ENCODE measurements around the gene C1orf53. TPM values are rescaled to one million over a fixed set of nuclear protein-coding genes. Genes with fewer than 3 reads are reported as not detected.
"Not testable (repeated sequence)": the region's sequence is repeated elsewhere in the genome, so short reads cannot be mapped to it uniquely, and the experiment has no call there.

Gene C1orf53
- total RNA-seq: not detected
- not detected for polyA plus RNA-seq

DNA sequence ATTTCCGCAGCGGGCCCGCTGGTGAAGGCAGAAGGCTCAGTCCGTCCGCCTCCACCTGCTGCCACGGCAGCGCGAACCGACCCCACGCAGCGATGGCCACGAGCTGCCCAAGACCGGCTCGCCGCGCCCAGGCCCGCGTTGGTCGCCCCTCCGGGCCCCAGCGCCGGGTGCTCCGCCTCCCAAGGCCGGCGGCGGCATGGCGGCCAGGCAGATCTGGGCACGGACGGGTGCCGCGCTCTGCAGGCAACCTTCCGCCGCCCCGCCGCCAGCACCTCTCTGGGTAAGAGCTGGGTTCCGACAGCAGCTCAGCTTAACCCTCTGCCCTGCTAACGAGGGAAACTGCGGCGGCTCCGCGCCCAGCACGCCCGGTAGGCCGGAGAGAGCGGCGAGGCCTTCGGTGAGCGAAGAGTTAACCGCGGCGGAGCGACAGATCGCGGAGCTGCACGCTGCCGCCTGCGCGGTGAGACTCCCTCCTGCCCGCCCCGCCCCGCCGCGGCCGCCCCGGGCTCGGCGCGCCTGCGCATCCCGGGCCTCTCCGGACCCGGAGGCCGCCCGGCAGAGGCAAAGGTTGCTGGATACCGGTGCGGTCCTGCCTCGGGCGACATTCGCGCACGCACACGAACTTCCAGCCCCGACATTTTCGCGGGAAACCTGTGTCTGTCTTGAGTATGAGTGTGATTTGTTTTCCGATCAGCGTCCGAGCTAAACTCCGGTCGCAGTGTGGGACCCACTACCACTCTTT lies at the start of gene C1orf53:
Gene C1orf53, plus strand, starts transcription at position 177 of the 742 bp plus-strand sequence. Its CDS starts 20 bp downstream, at position 197.
- POLR2A ChIA-PET (ENCODE audit: partially characterized antibody): interaction anchor here (0.8 to 1.7 kb wide), 9 partner anchors 8 to 512 kb away, joined by 3 to 13 read pairs (median 4); partner anchors contain the start of gene DENND1B
- intact Hi-C loops (cut with micrococcal nuclease): loop anchor here (2.0 to 10.0 kb wide), 3 partner anchors 16 to 1032 kb away; partner anchors contain the start of gene DENND1B
- H3K27ac ChIP-seq (ENCODE audit: low read depth, low read length): peak within 1 kb of the TSS; percentile 44
- DNase-seq: peak; percentile 71 to 85 (median 76)
- no peaks in the 10 kb centered on the region for H3K9me3 ChIP-seq (ENCODE audit: control insufficient read depth in 1 of 2, low read length in 2 of 2)
- Mint-ChIP-seq H3K4me3 (peak within 1 kb of the TSS; percentile 87 to 93 (median 90)), H3K27ac (peak within 1 kb of the TSS; percentile 30 to 85 (median 82)), H3K4me1 (peaks cover 2 to 18% (median 12%) of the 10 kb centered on the region in 4 donors), H3K36me3 (peaks cover 0 to 2% of the 10 kb centered on the region in 2 donors), H3K9me3 (peaks cover 0 to 7% (median 0%) of the 10 kb centered on the region in 8 donors), H3K27me3 (peaks cover 28 to 48% of the 10 kb centered on the region in 2 donors)
- CTCF ChIA-PET (ENCODE audit: partially characterized antibody): interaction anchor here (0.7 to 1.8 kb wide), 5 partner anchors 12 to 376 kb away, joined by 3 to 8 read pairs (median 3); no protein-coding TSS in a partner anchor
- no peaks in the 10 kb centered on the region for H3K36me3 ChIP-seq (ENCODE audit: insufficient read depth, low read length)
- H3K27me3 ChIP-seq (ENCODE audit: insufficient read depth, low read length): peaks cover 43% of the 10 kb centered on the region
- H3K4me3 ChIP-seq (ENCODE audit: low read length in 2 of 2): peak within 1 kb of the TSS; percentile 26 to 75
- peaks cover 15% of the 10 kb centered on the region for H3K4me1 ChIP-seq (ENCODE audit: insufficient read depth, low read length)

DNA sequence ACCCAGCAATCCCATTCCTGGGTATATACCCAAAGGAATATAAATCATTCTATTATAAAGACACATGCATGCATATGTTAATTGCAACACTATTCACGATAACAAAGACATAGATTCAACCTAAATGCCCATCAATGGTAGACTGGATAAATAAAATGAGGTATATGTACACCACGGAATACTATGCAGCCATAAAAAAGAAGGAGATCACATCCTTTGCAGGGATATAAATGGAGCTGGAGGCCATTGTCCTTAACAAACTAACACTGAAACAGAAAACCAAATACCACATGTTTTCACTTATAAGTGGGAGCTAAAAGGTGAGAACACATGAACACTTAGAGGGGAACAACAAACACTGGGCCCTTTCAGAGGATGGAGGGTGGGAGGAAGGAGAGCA lies 46.7 kb upstream of the C1orf53 start:
- H3K27me3 Mint-ChIP-seq; H3K9me3 ChIP-seq (ENCODE audit: control insufficient read depth in 1 of 2, low read length in 2 of 2); intact Hi-C loops (cut with micrococcal nuclease); H3K4me3 ChIP-seq (ENCODE audit: low read length in 2 of 2); H3K27ac ChIP-seq (ENCODE audit: low read depth, low read length); H3K27me3 ChIP-seq (ENCODE audit: insufficient read depth, low read length); DNase-seq; POLR2A ChIA-PET (ENCODE audit: partially characterized antibody); H3K4me1 Mint-ChIP-seq; H3K27ac Mint-ChIP-seq; H3K36me3 Mint-ChIP-seq; H3K4me1 ChIP-seq (ENCODE audit: insufficient read depth, low read length); CTCF ChIA-PET (ENCODE audit: partially characterized antibody); H3K4me3 Mint-ChIP-seq; H3K36me3 ChIP-seq (ENCODE audit: insufficient read depth, low read length); H3K9me3 Mint-ChIP-seq: not testable (repeated sequence)

DNA sequence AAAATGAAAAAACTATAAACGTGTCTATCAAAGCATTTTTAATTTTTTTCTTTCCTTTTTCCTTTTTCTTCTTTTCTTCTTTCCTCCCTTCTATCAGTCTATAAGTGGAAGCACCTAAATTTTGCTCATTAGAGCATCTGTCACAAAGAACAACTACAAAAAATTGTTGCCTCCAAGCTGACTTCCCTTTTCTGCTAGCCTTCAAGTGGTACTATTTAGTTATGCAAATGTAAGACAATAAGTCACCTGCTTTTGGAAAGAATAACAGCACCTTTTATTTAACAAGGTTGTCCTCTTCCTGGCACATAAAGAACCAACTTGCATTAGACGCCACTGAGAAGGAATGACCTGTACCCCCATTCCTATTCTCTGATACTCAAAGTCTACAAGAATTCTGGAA lies 45.0 kb upstream of the C1orf53 start:
- ChIA-PET CTCF (ENCODE audit: partially characterized antibody) (no interaction called here), POLR2A (ENCODE audit: partially characterized antibody) (no interaction called here)
- no peaks in the 10 kb centered on the region for H3K9me3 ChIP-seq (ENCODE audit: control insufficient read depth in 1 of 2, low read length in 2 of 2)
- H3K4me1 Mint-ChIP-seq: no peaks in the 10 kb centered on the region
- H3K27me3 ChIP-seq (ENCODE audit: insufficient read depth, low read length): no peaks in the 10 kb centered on the region
- intact Hi-C loops (cut with micrococcal nuclease): no loop called here
- no peaks in the 10 kb centered on the region for H3K36me3 Mint-ChIP-seq
- H3K4me1 ChIP-seq (ENCODE audit: insufficient read depth, low read length): no peaks in the 10 kb centered on the region
- H3K27ac Mint-ChIP-seq: no peak overlapping the region
- H3K4me3 ChIP-seq (ENCODE audit: low read length in 2 of 2): no peak overlapping the region
- no peaks in the 10 kb centered on the region for H3K36me3 ChIP-seq (ENCODE audit: insufficient read depth, low read length)
- DNase-seq: no peak
- no peak overlapping the region for H3K4me3 Mint-ChIP-seq
- H3K27ac ChIP-seq (ENCODE audit: low read depth, low read length): no peak overlapping the region
- H3K27me3 Mint-ChIP-seq: no peaks in the 10 kb centered on the region
- H3K9me3 Mint-ChIP-seq: peaks cover 0 to 4% (median 0%) of the 10 kb centered on the region in 8 donors

GRCh38 chr1:197859024-197859423 lies 43.4 kb upstream of the C1orf53 start:
- Mint-ChIP-seq H3K9me3 (peaks cover 0 to 4% (median 0%) of the 10 kb centered on the region in 8 donors), H3K4me1 (no peaks in the 10 kb centered on the region), H3K27ac (no peak overlapping the region), H3K4me3 (no peak overlapping the region), H3K36me3 (no peaks in the 10 kb centered on the region), H3K27me3 (no peaks in the 10 kb centered on the region)
- no peaks in the 10 kb centered on the region for H3K36me3 ChIP-seq (ENCODE audit: insufficient read depth, low read length)
- no peaks in the 10 kb centered on the region for H3K9me3 ChIP-seq (ENCODE audit: control insufficient read depth in 1 of 2, low read length in 2 of 2)
- ChIA-PET CTCF (ENCODE audit: partially characterized antibody) (interaction anchor here (2.6 kb wide), 1 partner anchor 9 kb away, joined by 19 read pairs; no protein-coding TSS in a partner anchor), POLR2A (ENCODE audit: partially characterized antibody) (no interaction called here)
- no peaks in the 10 kb centered on the region for H3K4me1 ChIP-seq (ENCODE audit: insufficient read depth, low read length)
- H3K27me3 ChIP-seq (ENCODE audit: insufficient read depth, low read length): no peaks in the 10 kb centered on the region
- intact Hi-C loops (cut with micrococcal nuclease): no loop called here
- H3K27ac ChIP-seq (ENCODE audit: low read depth, low read length): no peak overlapping the region
- DNase-seq: no peak
- H3K4me3 ChIP-seq (ENCODE audit: low read length in 2 of 2): no peak overlapping the region

DNA sequence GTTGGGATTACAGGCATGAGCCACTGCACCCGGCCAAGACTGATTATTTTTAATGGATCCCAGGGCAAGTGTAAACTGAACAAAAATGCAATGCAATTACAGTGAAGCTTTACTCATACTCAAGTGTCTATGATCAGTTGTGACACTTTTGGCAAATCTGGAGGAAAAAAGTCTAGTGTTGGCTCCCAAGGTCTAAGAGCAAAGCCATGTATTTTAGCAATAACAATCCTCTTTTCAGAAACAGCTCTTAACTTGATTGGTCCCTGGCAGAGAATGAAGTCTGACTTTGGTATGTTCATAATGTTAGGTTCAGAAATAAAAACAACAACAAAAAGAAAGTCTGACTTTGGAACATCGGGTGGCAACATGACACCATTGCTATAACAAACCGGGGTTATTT lies 40.2 kb upstream of the C1orf53 start:
- H3K36me3 Mint-ChIP-seq: no peaks in the 10 kb centered on the region
- H3K4me3 Mint-ChIP-seq: no peak overlapping the region
- no peaks in the 10 kb centered on the region for H3K4me1 Mint-ChIP-seq
- Histone ChIP-seq H3K4me1 (ENCODE audit: insufficient read depth, low read length) (no peaks in the 10 kb centered on the region), H3K9me3 (ENCODE audit: control insufficient read depth in 1 of 2, low read length in 2 of 2) (no peaks in the 10 kb centered on the region), H3K27me3 (ENCODE audit: insufficient read depth, low read length) (no peaks in the 10 kb centered on the region), H3K27ac (ENCODE audit: low read depth, low read length) (no peak overlapping the region), H3K4me3 (ENCODE audit: low read length in 2 of 2) (no peak overlapping the region), H3K36me3 (ENCODE audit: insufficient read depth, low read length) (no peaks in the 10 kb centered on the region)
- H3K27ac Mint-ChIP-seq: no peak overlapping the region
- CTCF ChIA-PET (ENCODE audit: partially characterized antibody): no interaction called here
- H3K9me3 Mint-ChIP-seq: peaks cover 0 to 3% (median 0%) of the 10 kb centered on the region in 8 donors
- DNase-seq: no peak
- intact Hi-C loops (cut with micrococcal nuclease): loop anchor here (10.0 kb wide), 1 partner anchor 603 kb away; no protein-coding TSS in a partner anchor
- H3K27me3 Mint-ChIP-seq: no peaks in the 10 kb centered on the region
- POLR2A ChIA-PET (ENCODE audit: partially characterized antibody): no interaction called here

GRCh38 chr1:197862671-197863070 lies 39.8 kb upstream of the C1orf53 start:
- DNase-seq: no peak
- H3K9me3 Mint-ChIP-seq: peaks cover 0 to 3% (median 0%) of the 10 kb centered on the region in 8 donors
- intact Hi-C loops (cut with micrococcal nuclease): loop anchor here (10.0 kb wide), 1 partner anchor 602 kb away; no protein-coding TSS in a partner anchor
- no peaks in the 10 kb centered on the region for H3K4me1 Mint-ChIP-seq
- no peaks in the 10 kb centered on the region for H3K36me3 Mint-ChIP-seq
- Histone ChIP-seq H3K36me3 (ENCODE audit: insufficient read depth, low read length) (no peaks in the 10 kb centered on the region), H3K4me1 (ENCODE audit: insufficient read depth, low read length) (no peaks in the 10 kb centered on the region), H3K4me3 (ENCODE audit: low read length in 2 of 2) (no peak overlapping the region), H3K9me3 (ENCODE audit: control insufficient read depth in 1 of 2, low read length in 2 of 2) (no peaks in the 10 kb centered on the region), H3K27ac (ENCODE audit: low read depth, low read length) (no peak overlapping the region), H3K27me3 (ENCODE audit: insufficient read depth, low read length) (no peaks in the 10 kb centered on the region)
- no peak overlapping the region for H3K4me3 Mint-ChIP-seq
- POLR2A ChIA-PET (ENCODE audit: partially characterized antibody): no interaction called here
- H3K27me3 Mint-ChIP-seq: no peaks in the 10 kb centered on the region
- CTCF ChIA-PET (ENCODE audit: partially characterized antibody): no interaction called here
- no peak overlapping the region for H3K27ac Mint-ChIP-seq

- no peaks in the 10 kb centered on the region for H3K4me1 Mint-ChIP-seq
- intact Hi-C loops (cut with micrococcal nuclease): loop anchor here (10.0 kb wide), 1 partner anchor 599 kb away; no protein-coding TSS in a partner anchor
- H3K27ac ChIP-seq (ENCODE audit: low read depth, low read length): no peak overlapping the region
- CTCF ChIA-PET (ENCODE audit: partially characterized antibody): interaction anchor here (0.8 kb wide), 1 partner anchor 322 kb away, joined by 3 read pairs; no protein-coding TSS in a partner anchor
- no peaks in the 10 kb centered on the region for H3K36me3 Mint-ChIP-seq
- H3K4me1 ChIP-seq (ENCODE audit: insufficient read depth, low read length): no peaks in the 10 kb centered on the region
- POLR2A ChIA-PET (ENCODE audit: partially characterized antibody): no interaction called here
- H3K4me3 ChIP-seq (ENCODE audit: low read length in 2 of 2): no peak overlapping the region
- no peaks in the 10 kb centered on the region for H3K9me3 ChIP-seq (ENCODE audit: control insufficient read depth in 1 of 2, low read length in 2 of 2)
- no peaks in the 10 kb centered on the region for H3K9me3 Mint-ChIP-seq
- H3K36me3 ChIP-seq (ENCODE audit: insufficient read depth, low read length): no peaks in the 10 kb centered on the region
- no peaks in the 10 kb centered on the region for H3K27me3 Mint-ChIP-seq
- no peaks in the 10 kb centered on the region for H3K27me3 ChIP-seq (ENCODE audit: insufficient read depth, low read length)
- H3K27ac Mint-ChIP-seq: no peak overlapping the region
- H3K4me3 Mint-ChIP-seq: no peak overlapping the region
- no peak for DNase-seq
Measured at GRCh38 chr1:197865809-197866208, 36.6 kb upstream of the C1orf53 start.
